Measurements from ENCODE around the gene PRND.
A peak's percentile ranks its signal among the peaks of the same experiment; 100 is the strongest.

PRND gene

GRCh38 chr20:4711511-4711910 lies 10.2 kb upstream of the PRND start:
- in situ Hi-C loops (cut with MboI; ENCODE audit: low sequenced_read_pairs, unreplicated experiment) = no loop called here
- no peak for DNase-seq (ENCODE audit: low spot score)
- no peak for TF ChIP-seq CTCF (IDR thresholded peaks at IDR 0.05; ENCODE audit: borderline replicate concordance, control extremely low read depth, extremely low read depth, insufficient read depth, missing control alignments)

GRCh38 chr20:4713401-4713800 lies 8.3 kb upstream of the PRND start:
- in situ Hi-C loops (cut with MboI; ENCODE audit: low sequenced_read_pairs, unreplicated experiment) = no loop called here
- no peak for TF ChIP-seq CTCF (IDR thresholded peaks at IDR 0.05; ENCODE audit: borderline replicate concordance, control extremely low read depth, extremely low read depth, insufficient read depth, missing control alignments)
- DNase-seq (ENCODE audit: low spot score) = no peak

- no peak for TF ChIP-seq CTCF (IDR thresholded peaks at IDR 0.05; ENCODE audit: borderline replicate concordance, control extremely low read depth, extremely low read depth, insufficient read depth, missing control alignments)
- in situ Hi-C loops (cut with MboI; ENCODE audit: low sequenced_read_pairs, unreplicated experiment) = loop anchor here (5.0 kb wide), 1 partner anchor 103 kb away; no protein-coding TSS in a partner anchor
- DNase-seq (ENCODE audit: low spot score) = no peak
Measured at GRCh38 chr20:4714818-4715217, 6.9 kb upstream of the PRND start.

GRCh38 chr20:4717816-4718570 lies 3.7 kb upstream of the PRND start:
- in situ Hi-C loops (cut with MboI; ENCODE audit: low sequenced_read_pairs, unreplicated experiment) = loop anchor here (5.0 kb wide), 1 partner anchor 106 kb away; no protein-coding TSS in a partner anchor
- TF ChIP-seq CTCF (IDR thresholded peaks at IDR 0.05; ENCODE audit: borderline replicate concordance, control extremely low read depth, extremely low read depth, insufficient read depth, missing control alignments) = no peak
- DNase-seq (ENCODE audit: low spot score) = no peak

- no peak for TF ChIP-seq CTCF (IDR thresholded peaks at IDR 0.05; ENCODE audit: borderline replicate concordance, control extremely low read depth, extremely low read depth, insufficient read depth, missing control alignments)
- in situ Hi-C loops (cut with MboI; ENCODE audit: low sequenced_read_pairs, unreplicated experiment) = loop anchor here (5.0 kb wide), 1 partner anchor 107 kb away; no protein-coding TSS in a partner anchor
- DNase-seq (ENCODE audit: low spot score) = no peak
Measured at GRCh38 chr20:4719190-4719589, 2.5 kb upstream of the PRND start.

- in situ Hi-C loops (cut with MboI; ENCODE audit: low sequenced_read_pairs, unreplicated experiment) = no loop called here
- TF ChIP-seq CTCF (IDR thresholded peaks at IDR 0.05; ENCODE audit: borderline replicate concordance, control extremely low read depth, extremely low read depth, insufficient read depth, missing control alignments) = peak; percentile 72
- peak; percentile 94 for DNase-seq (ENCODE audit: low spot score)
Measured at GRCh38 chr20:4720041-4720976, 1.4 kb upstream of the PRND start.

Measured in GM13976 (cell line).